GM10847 (cell line): ENCODE data around the gene RHOJ.

Experiments used
- POLR2A ChIP-seq: IDR thresholded peaks from 2 replicates; pipeline ENCODE4 v1.6.1; 2011; ENCODE audit not compliant: insufficient read length; ENCODE audit errors: extremely low read depth

RHOJ gene

DNA sequence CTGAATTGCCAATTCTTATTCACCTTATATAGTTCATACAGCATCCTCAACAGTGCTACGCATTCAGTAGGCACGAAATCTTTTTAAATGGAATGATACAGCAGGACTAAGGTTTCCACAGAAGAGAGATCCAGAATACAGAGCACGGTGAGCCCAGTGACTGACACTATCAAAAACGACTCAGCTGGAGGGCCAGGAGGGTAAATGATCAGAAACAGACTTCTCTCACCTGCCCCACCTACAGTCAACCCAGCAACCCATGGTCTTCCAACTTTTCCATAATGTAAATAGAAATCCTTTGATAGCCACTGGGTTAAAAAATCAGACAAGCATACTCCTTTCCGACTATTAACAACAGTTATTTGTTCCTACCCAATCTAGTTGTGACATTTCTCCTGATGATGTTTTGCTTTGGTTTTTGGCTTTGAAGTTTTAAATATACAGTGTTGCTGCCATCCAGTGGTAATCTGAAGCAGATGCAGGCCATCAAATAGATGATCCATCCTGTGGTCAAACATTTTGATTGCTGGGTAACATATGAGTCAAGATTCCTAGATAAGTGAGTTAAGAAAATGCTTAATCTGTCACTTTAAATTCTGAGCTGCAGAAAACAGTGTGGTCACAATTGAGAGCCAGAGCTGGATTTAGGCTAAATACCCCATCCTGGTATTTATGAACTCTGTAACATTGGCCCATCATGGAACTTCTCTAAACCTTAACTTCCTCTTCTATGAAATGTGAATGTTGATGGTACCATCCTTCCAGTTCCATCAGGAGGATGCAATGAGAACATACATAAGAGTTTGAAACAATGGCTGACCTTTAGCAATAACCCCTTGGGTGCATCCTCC lies 72.5 kb downstream of the RHOJ start:
- no peak for TF ChIP-seq POLR2A

DNA sequence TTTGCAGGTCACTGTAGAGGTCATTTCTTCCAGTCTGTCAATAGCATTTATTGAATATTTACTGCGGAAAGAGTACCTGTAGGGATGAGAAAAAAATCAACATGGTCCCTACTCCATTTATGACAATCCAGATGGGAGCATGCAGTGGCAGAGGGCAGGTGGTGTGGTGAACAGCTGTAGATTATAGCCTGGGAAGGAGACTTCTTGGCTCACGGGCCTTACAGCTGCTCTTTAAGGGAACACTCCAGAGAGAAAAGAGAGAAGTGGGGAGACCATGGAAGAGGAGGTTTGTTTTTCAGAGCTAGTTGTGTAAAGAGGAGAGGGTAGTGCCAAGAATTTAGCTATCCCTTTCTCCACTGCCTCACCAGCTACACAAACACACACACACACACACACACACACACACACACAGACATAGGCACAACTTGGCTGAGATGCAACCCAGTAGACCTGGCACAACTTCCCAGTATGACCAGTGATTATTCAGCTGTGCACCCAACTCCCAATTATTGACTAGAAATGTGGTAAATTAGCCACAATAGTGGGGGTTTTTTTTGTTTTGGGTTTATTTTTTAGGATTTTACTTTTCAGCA lies 73.4 kb downstream of the RHOJ start:
- no peak for TF ChIP-seq POLR2A

DNA sequence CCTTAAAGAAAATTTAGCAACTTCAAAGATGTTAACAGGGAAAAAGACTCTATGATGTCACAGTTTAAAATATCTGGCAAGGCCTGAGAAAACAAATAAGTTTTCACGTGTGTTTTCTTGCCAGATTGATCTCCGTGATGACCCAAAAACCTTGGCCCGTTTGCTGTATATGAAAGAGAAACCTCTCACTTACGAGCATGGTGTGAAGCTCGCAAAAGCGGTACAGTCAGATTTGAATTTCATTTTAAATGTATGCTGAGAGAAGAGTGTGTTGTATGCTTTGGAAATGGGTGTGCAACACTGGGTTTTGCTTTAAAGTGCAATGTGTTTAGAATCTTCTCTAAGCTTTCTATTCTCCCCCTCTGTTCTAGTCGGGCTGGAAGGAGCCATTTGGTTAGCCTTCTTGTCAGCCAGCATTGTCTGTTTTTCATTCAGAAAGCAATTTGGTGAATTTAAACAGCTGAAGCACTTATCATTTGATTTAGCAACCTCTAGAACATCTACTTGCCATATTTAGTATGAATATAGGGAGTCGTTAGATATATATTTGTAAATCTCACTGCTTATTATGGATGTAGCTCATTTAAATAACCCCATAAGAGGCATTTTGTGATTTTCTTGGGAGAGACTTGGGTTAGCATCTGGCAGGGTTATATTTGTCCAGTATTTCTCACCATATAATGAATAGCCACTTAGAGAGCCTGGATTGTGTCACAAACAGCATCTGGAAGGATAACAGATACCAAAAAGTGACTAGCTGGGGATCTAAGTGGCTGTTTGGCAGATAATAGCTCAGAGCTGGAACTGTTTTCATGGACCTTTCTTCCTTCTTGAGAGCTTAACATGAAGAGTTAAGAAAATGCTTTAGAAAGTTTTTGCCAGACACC lies 79.0 kb downstream of the RHOJ start:
- TF ChIP-seq POLR2A: no peak

DNA sequence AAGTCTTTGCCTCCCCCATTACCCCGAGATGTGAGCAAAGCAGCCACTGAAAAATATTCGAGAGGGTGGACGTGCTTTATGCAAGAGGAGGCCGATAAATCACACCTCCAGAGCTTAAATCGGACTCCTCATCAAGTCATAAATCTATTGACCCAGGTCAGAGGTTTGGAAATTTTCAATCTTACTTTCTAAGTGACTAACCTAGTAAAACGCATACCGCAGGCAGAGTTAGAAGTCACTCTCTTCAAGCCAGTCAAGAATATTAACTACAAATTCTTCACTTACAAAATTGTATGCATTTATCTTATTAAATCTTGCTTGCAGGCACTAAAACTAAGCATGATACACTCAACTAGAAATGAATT lies 79.6 kb downstream of the RHOJ start:
- no peak for TF ChIP-seq POLR2A

DNA sequence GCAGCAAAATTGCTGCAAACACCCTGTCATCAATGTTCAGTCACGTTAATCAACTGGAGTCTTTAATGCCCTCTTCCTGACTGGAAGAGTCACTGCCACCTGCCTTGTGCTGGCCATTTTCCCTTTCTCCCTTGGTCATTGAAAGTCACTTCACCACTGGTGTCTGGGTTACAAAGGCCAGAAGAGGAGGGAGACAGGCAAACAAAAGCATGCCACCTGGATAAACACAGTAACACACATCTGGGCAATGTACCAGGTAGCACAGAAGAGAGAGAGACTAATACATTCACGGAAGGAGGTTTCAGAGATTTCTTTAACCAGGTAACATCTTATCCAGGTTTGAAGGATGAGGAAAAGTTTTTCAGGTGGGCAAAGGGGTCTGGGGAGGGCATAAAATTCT lies 81.8 kb downstream of the RHOJ start:
- TF ChIP-seq POLR2A: no peak

DNA sequence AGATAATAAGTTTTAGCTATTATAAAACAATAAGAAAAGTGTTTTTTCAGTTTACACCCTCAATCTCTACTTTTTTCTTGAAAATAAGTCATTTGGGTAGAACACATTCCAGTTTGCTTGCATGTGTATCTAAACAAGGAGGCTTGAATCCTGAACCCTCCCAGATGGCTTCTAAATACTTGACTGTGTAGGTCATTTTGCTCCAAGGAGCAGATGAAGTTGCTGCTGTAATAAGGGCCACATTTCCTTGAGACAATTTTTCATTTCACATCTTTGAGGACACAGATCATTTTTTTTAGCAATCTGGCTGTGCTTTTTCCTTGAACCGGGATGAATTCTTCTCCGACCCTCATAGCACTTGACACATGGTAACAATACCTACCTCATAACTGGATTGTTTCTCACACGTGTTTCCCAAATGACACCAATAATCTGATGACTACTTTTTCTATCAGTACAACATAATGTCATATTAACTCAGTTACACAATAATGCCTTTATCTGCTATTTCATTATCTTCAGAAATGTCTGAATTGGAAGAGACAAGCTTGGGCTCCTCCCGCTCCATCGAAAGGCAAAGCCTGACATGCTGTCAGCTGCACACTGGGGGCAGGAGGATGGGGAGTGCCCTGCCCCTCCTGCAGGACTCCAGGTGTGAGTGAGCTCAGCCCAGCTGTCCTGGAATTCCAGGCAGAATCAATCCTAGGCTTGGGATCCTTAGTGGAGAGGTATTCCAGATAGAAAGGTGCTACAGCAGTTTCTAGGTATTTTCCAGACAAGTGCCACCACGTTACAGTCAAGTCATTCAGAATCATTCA lies 83.6 kb downstream of the RHOJ start:
- no peak for TF ChIP-seq POLR2A

GRCh38 chr14:63288853-63289252 lies 84.6 kb downstream of the RHOJ start:
- TF ChIP-seq POLR2A: no peak

DNA sequence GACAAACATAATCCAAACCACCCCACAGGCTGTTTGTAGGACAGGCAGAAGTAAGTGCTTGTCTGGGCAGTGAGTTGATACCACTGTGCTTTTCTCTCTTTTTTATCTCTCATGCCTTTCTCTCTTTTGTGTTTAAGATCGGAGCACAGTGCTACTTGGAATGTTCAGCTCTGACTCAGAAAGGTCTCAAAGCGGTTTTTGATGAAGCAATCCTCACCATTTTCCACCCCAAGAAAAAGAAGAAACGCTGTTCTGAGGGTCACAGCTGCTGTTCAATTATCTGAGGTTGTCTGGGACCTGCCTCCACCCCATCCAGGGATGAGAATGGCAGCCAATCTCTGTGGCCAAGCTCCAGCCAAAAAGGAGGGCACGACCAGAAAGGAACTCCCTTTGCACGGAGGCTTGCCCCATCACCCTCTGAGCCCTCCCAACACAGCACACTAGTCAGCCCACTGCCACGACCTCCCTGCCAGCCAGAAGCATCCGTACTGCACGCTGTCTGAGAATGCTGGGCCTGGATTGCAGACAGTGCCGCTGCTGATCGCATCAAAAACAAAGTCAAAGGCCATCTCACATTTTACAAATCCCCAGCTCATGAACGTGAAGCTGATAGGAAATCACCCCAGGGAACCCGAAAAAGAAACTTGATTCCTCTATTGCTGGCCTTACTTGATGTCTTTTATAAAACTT lies 86.6 kb downstream of the RHOJ start:
- no peak for TF ChIP-seq POLR2A

DNA sequence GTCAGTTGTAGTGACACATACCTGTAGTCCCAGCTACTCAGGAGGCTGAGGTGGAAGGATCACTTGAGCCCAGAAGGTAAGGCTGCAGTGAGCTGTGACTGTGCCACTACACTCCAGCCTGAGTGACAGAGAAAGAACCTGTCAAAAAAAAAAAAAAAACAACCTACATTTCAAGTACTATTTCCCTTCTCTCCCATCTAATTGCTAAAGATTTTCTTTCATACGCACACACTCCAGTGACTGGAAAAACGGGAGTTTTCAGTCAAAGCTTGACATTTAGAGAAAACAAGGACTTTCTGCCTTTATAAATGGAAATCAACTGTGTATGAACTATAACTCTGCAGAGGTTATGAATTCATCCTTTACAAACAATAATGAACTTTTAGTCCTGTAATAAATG lies 88.6 kb downstream of the RHOJ start:
- TF ChIP-seq POLR2A: no peak

DNA sequence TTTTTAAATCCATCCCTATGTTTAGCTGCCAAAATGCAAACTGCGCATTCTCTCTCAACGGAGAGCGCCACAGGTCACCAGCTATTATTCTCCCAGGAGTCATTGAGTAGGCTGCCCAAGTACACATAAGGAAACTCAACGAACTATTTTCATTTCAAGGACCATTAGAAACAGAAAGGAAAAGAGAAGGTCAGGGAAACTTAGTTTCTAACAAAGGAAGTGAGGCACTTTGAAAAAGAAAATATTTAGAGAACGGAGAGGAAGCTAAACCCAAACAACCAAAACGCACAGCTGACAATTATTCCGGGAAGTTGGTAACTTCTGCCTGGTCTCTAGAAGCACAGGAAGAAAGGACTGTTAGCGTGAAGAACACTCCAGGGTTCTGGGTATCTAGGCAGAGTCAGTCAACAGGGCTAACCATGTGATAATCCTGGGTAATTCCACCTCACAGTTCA lies 91.0 kb downstream of the RHOJ start:
- TF ChIP-seq POLR2A: no peak

- TF ChIP-seq POLR2A: no peak
Measured at GRCh38 chr14:63296060-63296563, 91.9 kb downstream of the RHOJ start.

DNA sequence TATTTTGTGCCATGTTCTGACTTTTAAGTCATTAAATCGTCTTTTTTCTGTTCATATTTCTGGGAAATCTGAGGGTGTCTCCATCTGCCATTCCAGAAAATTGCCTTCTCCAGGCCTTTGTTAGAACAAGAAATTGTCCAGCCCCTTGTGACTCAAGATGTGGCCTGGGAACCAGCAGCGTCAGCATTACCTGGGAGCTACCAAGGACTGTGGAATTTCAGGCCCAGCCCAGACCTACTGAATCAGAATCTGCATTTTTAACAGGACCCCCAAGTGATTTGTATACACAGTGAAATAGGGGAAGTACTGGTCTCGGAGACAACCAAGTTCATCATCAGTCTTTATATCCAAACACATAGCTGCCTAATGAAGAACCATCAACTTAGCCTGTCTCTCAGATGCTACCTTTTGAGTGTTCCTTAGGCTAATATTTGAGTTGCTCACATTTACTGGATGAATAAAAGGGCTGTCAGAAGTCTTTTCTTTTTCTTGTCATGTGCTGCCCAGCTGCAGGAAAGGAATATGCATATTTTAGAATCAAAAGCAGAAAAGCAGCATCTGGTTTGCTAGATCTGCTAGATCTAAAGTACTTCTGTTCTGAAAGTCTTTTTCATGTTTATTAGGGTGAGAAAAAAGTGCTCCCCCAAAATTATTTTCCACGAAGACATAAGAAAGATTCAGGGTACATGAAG lies 93.3 kb downstream of the RHOJ start:
- no peak for TF ChIP-seq POLR2A

DNA sequence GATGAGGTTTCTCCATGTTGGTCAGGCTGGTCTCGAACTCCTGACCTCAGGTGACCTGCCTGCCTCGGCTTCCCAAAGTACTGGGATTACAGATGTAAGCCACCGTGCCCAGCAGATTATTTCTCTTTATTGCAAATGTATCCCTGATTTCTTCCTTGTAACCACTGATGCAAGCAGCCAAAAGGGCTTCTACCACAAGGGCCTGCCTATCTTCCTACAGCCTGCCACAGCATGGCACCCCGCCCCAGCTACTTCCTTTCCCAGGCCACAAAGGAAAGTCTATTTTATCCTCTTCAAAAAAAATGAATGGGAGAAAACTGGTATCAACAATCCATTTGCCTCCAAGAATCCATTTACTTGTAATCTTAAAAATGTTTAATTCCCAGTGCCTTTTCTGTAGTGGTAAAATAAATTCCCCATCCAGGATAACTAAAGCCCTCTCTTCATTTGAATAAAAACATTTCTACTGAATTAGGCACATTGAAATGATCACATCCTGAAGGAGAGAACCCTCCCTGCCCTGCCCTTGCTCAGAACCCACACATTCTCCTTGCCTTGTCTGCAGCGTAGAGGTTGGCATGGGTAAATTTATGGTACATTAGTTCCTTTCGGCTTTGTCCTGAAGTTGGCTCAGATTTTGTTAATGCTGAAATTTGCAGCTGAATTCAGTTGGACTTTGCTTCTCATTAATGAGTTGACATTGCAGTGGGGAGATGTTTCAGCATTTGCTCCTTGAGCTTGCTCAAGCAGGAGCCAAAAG lies 95.3 kb downstream of the RHOJ start:
- no peak for TF ChIP-seq POLR2A
